ENCODE data around the gene USP21.

Gene USP21

GRCh38 chr1:161197560-161198193 is 38.4 kb downstream of the USP21 start:
- ATAC-seq: peak; percentile 0; the same call in 2 of the 3 replicates
- no peak for TF ChIP-seq RARB (CRISPR knock-in tag; IDR thresholded peaks at IDR 0.05)
- TF ChIP-seq SNAI2 (CRISPR knock-in tag; IDR thresholded peaks at IDR 0.05): no peak
- TF ChIP-seq ZNF8 (CRISPR knock-in tag; IDR thresholded peaks at IDR 0.05): no peak
- TF ChIP-seq ARNTL (CRISPR knock-in tag; IDR thresholded peaks at IDR 0.05; ENCODE audit: borderline replicate concordance, low read depth): no peak
- no peak for TF ChIP-seq ZNF70 (CRISPR knock-in tag; IDR thresholded peaks at IDR 0.05)
- TF ChIP-seq PPARA (CRISPR knock-in tag; IDR thresholded peaks at IDR 0.05; ENCODE audit: borderline replicate concordance): no peak
- no peak for TF ChIP-seq CSRNP3 (CRISPR knock-in tag; IDR thresholded peaks at IDR 0.05)

- ATAC-seq: peak; percentile 57
- TF ChIP-seq POU6F1 (CRISPR knock-in tag; IDR thresholded peaks at IDR 0.05; ENCODE audit: borderline replicate concordance, low read depth) (0 out of 2 replicates have a peak, but pooled peaks have one; percentile 13), GLIS3 (CRISPR knock-in tag; IDR thresholded peaks at IDR 0.05) (no peak)
These were observed 39.0 kb downstream of the USP21 start for GRCh38 chr1:161198194-161198896.

GRCh38 chr1:161198897-161199431 is 39.7 kb downstream of the USP21 start, which contains the start of gene ADAMTS4:
TSS of gene ADAMTS4 (minus strand) at chr1:161199054. CDS start at chr1:161198627, 427 bp downstream.
- TF ChIP-seq GLIS3 (CRISPR knock-in tag; IDR thresholded peaks at IDR 0.05) (no peak), ZFP3 (CRISPR knock-in tag; IDR thresholded peaks at IDR 0.05) (no peak), CSDC2 (CRISPR knock-in tag; IDR thresholded peaks at IDR 0.05) (no peak), ARNTL (CRISPR knock-in tag; IDR thresholded peaks at IDR 0.05; ENCODE audit: borderline replicate concordance, low read depth) (no peak)
- ATAC-seq: peak; percentile 31

- ATAC-seq: no peak
These were observed 40.3 kb downstream of the USP21 start for GRCh38 chr1:161199506-161200139.

More at GRCh38 chr1:161199506-161200139, 40.3 kb downstream of the USP21 start:
- TF ChIP-seq ARNTL (CRISPR knock-in tag; IDR thresholded peaks at IDR 0.05; ENCODE audit: borderline replicate concordance, low read depth) (no peak), ZC3H10 (CRISPR knock-in tag; IDR thresholded peaks at IDR 0.05) (no peak), OSR1 (CRISPR knock-in tag; IDR thresholded peaks at IDR 0.05) (no peak), ISL1 (CRISPR knock-in tag; IDR thresholded peaks at IDR 0.05) (no peak), CSDC2 (CRISPR knock-in tag; IDR thresholded peaks at IDR 0.05) (no peak), TCF4 (CRISPR knock-in tag; IDR thresholded peaks at IDR 0.05; ENCODE audit: borderline replicate concordance) (no peak), POU6F1 (CRISPR knock-in tag; IDR thresholded peaks at IDR 0.05; ENCODE audit: borderline replicate concordance, low read depth) (no peak), CSRNP3 (CRISPR knock-in tag; IDR thresholded peaks at IDR 0.05) (no peak), ZFP30 (CRISPR knock-in tag; IDR thresholded peaks at IDR 0.05) (no peak), TOX (CRISPR knock-in tag; IDR thresholded peaks at IDR 0.05; ENCODE audit: borderline replicate concordance) (no peak), ESRRG (CRISPR knock-in tag; IDR thresholded peaks at IDR 0.05) (no peak), TSHZ2 (CRISPR knock-in tag; IDR thresholded peaks at IDR 0.05) (no peak), GLIS3 (CRISPR knock-in tag; IDR thresholded peaks at IDR 0.05) (no peak), SNAI2 (CRISPR knock-in tag; IDR thresholded peaks at IDR 0.05) (no peak), ZNF8 (CRISPR knock-in tag; IDR thresholded peaks at IDR 0.05) (no peak), BACH2 (CRISPR knock-in tag; IDR thresholded peaks at IDR 0.05; ENCODE audit: borderline replicate concordance) (no peak), PPARA (CRISPR knock-in tag; IDR thresholded peaks at IDR 0.05; ENCODE audit: borderline replicate concordance) (no peak), PATZ1 (CRISPR knock-in tag; IDR thresholded peaks at IDR 0.05; ENCODE audit: borderline replicate concordance) (no peak)
